UCSD-AML1 (cell line): ENCODE data around the gene HOMER2.
A peak's percentile ranks its signal among the peaks of the same experiment; 100 is the strongest.

Experiments
- DNase-seq: peaks from one replicate; lab custom pipeline; 2025; ENCODE audit not compliant: unreplicated experiment; lab: John Stamatoyannopoulos, UW

The HOMER2 gene

DNA sequence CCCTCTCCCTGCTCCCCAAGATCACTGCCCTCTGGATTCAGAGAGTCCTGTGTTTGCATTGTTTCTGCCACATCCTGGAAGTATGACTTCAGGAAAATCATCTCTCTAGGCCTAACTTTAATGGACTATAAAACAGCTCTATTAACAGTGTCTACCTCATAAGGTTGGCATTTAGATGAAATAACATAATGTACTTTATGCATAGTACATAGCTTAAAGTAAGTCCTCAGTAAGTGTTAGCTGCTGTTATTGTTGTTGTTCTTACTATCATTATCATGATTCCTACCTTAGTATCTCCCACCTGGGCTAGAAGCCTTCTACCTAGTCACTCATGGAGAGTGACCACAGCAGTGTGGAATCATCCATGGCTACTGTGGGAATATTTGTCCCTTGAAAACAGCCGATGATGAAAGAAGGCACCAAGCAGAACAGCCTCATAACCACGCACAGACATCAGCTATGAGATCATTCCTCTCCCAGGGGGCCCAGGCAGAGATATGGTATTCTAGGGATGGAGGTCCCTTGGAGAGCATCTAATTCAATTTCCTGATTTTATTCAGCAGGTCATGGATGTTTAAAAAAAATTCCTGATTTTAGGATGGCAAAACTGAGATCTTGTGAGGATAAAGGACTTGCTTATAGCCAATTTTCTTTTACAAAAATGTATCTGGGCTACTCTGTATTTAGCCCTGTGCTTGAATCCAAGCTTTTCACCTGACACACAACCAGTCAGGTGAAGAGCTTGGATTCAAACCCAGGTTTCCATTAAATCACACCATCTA, 148.5 kb downstream of the HOMER2 start:
- no peak for DNase-seq

DNA sequence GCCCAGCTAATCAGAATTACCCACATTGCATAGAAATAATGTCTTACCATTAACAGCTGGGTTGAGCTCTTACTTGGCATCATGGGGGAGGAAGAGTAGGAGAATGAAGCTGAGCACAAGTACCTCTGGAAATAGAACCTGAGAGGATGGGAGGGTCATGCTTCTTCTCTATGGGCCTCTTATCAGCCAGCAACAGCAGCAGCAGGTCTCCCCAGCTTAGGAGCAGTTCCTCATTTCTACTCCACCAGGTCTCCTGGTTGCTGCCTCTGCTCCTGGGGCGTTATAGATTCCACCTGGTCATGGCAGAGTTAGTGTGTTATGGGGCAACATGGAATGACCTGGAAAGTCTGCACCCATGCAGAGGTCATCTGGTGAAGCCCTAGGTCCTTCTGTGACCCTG, 150.0 kb downstream of the HOMER2 start:
- peak; percentile 27 for DNase-seq

DNA sequence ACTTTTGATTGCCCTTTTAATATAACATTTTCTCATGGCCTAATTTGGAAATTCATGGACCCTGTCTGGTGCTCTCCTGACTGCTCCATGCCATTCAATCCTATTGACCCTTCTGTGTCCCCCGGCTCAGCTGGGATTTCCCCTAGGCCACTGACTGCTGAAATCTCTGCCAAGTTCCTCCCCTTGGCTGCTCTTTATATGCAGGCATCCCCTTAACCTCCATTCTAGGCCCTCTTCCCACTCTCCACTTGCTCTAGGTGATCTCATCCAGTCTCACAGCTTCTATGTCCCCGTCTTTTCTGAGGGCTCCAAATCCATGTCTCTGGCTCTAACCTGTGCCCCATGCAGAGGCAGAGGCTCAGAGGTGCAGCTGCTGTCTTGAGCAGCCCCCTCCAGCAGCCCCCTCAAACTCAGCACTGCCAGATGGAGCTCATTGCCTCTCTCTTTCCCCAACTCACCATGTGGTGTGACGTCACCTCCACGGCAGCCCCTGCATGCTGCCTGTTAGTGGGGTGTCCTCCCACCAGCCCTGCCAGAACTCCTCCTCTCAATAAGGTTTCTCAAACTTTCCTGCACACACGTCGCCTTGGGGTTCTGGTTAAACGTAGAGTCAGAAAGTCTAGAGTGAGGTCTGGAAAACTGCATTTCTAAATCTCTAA, 153.2 kb downstream of the HOMER2 start:
- DNase-seq: no peak
